Fibroblast of peridontal ligament (primary cell): ENCODE results near the gene TERT.
A peak's percentile ranks its signal among the peaks of the same experiment; 100 is the strongest.

Experiments
- DNase-seq: peaks from one replicate; pipeline ENCODE4 v3.0.0-alpha.2; 2010; ENCODE audit errors: extremely low read depth

Gene TERT

DNA sequence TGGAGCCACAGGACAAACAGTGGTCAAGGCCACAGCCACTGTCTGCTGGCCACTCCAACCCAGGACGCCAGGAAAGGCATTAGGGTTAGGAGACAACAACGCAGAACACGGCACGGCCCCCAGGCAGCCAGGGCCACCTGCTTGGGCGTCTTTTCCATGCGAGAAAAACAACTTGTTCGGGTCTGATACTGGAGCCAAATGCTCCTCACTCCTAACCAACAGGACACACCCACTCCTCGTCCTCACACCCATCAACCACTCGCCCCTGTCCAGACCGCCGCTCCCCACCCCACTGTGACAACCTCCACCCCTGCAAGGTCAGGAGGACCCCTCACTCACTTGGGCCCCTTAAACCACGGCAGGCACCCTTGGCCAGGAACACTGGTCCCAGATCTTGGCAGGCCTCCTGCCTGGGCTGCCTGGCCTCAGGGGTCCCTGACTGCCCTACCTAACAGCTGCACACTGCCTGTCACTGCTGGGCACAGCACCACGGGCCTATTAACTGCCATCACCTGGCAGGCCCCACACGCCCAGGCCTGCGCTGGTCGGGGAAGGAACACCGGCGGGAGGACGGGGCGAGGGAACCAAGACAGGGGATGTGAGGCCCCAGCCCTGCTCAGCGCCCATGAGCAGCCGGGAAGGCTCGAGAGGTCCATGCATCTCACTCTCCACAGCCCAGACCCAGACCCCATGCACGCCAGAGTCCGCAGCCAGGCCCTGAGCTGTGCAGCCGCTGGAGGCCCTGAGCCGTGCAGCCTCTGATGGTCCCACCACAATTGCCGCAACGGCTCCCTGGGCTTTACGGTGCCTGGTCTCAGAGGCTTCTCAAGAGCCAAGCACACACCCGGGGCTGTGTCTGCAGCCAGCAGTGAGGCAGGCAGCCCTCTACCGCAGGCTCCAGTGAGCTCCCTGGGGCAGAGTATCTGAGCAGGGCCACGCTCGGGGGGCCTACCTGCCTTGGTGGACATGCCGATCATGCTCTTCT, 36.3 kb upstream of the TERT start:
- DNase-seq: no peak

- DNase-seq: no peak
These were observed 35.4 kb upstream of the TERT start for GRCh38 chr5:1330146-1330846.

DNA sequence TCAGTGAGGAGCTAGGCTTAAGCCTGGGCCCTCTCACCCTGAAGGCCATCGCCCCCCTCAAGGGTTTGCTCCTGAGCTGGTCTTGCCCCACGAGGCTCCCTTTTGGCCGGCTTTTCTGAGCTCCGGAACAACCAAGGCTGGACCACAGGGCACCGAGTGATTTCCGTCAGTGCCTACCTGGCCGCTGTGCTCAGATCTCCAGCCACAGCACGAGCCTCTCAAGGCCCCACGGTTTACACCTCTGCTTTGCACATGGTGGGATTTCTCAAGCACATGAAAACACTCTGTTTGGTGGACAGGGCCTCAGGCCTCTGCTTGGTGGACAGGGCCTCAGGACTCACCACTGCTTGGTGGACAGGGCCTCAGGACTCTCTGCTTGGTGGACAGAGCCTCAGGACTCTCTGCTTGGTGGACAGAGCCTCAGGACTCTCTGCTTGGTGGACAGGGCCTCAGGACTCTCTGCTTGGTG, 34.3 kb upstream of the TERT start:
- no peak for DNase-seq

DNA sequence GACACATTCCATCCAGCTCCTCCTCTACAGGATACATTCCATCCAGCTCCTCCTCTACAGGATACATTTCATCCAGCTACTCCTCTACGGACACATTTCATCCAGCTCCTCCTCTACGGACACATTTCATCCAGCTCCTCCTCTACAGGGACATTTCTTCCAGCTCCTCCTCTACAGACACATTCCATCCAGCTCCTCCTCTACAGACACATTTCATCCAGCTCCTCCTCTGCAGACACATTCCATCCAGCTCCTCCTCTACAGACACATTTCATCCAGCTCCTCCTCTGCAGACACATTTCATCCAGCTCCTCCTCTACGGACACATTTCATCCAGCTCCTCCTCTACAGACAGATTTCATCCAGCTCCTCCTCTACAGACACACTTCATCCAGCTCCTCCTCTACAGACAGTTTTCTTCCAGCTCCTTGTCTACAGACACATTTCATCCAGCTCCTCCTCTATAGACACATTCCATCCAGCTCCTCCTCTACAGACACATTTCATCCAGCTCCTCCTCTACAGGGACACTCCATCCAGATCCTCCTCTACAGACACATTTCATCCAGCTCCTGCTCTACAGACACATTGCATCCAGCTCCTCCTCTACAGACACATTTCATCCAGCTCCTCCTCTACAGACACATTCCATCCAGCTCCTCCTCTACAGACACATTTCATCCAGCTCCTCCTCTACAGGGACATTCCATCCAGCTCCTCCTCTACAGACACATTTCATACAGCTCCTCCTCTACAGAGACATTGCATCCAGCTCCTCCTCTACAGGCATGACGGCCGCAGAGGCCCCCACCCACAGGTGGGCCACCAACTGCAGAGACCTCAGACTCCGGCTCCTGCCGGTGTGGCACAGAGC, 33.6 kb upstream of the TERT start:
- DNase-seq: peak; percentile 45

DNA sequence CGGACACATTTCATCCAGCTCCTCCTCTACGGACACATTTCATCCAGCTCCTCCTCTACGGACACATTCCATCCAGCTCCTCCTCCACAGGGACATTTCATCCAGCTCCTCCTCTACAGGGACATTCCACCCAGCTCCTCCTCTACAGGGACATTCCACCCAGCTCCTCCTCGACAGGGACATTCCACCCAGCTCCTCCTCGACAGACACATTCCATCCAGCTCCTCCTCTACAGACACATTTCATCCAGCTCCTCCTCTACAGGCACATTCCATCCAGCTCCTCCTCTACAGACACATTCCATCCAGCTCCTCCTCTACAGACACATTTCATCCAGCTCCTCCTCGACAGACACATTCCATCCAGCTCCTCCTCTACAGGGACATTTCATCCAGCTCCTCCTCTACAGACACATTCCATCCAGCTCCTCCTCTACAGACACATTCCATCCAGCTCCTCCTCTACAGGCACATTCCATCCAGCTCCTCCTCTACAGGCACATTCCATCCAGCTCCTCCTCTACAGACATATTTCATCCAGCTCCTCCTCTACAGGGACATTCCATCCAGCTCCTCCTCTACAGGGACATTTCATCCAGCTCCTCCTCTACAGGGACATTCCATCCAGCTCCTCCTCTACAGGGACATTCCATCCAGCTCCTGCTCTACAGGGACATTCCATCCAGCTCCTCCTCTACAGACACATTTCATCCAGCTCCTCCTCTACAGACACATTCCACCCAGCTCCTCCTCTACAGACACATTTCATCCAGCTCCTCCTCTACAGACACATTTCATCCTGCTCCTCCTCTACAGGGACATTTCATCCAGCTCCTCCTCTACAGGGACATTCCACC, 32.3 kb upstream of the TERT start:
- DNase-seq: peak; percentile 56

- DNase-seq: peak; percentile 3
These were observed 31.6 kb upstream of the TERT start for GRCh38 chr5:1326532-1326875.

DNA sequence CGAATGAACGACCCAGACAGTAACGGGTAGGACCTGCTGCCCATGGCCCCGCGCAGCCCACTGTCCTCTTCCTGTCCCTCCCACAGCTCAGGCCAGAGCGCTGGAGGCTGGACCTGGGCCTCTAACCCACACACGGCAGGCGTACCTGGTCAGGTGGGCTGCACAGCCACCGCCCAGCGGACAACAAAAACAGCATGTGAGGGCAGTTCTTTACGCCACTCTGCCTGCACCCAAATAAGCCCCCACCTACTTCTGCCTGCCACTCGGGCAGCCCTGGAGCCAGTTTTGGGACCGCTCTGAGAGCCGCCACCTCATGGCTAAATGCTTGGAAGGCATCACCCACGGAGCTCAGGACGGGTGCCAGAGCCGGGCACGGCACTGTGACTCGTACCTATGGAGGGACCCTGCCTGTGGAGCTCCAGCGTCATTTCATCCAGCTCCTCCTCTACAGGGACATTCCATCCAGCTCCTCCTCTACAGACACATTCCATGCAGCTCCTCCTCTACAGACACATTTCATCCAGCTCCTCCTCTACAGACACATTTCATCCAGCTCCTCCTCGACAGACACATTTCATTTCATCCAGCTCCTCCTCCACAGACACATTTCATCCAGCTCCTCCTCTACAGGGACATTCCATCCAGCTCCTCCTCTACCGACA, 31.1 kb upstream of the TERT start:
- no peak for DNase-seq

DNA sequence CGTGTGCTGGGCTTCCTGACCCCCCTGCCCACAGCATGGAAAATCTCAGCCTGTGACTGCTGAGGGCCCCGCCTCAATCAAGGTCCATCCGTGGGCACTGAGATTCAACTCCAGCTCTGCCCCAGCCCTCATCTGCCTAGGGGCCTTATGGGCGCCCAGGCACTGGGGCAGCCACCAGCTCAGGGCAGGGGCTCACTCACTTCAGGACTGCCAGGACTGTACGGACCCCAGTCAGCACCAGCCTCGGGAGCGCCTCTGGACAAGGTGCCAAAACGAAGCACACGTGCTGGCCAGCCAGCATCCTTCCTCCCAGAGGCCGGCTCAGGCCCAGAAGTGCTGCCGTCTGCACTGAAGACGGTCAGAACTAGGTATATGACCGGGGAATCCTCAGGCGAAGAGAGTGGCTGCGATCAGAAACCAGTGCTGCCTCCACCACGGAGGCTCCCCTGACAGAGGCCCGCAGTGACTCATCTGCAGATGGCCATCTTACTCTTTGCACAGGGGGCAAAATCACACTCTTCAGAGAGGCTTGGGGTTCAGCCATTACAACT, 30.4 kb upstream of the TERT start:
- DNase-seq: no peak

DNA sequence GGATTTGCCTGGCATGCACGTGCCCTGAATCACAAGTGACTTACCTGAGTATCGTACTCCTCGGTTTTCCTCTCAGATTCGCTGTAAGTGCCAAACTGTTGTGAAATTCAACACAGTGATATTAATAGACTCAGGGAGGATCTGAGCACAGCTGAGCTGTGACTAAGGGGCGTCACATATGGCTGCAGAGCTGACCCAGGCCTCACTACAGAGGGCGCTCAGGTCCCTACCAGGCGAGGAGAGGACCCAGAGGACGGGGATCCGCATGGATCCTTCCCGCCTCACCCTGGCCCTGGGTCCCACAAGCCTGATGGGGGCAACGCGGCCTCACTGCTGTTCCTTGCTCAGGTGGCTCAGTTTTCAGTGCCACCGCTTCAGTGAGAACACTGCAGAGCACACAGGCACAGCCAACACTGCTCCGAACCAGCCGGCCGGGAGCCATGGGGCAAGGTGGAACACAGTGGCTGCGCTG, 29.9 kb upstream of the TERT start:
- no peak for DNase-seq

DNA sequence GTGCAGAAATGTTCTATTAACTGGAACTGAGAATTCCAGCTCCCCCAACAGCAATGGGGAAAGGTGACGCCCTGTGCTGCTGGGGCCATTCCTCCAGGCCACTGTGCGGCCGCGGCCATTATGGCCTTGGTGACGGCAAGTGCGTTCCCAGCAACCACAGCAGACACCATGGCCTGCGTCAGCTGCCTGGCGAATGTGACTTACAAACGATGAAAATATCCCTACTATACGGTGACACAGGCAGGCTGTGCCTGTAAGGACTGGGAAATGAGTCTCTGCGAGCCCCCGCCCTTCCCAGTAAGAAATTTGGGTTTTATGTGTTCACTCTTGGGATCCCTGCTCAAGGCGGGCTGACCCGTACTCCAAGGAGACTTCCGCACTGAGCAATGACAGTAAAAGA, 29.4 kb upstream of the TERT start:
- DNase-seq: no peak

DNA sequence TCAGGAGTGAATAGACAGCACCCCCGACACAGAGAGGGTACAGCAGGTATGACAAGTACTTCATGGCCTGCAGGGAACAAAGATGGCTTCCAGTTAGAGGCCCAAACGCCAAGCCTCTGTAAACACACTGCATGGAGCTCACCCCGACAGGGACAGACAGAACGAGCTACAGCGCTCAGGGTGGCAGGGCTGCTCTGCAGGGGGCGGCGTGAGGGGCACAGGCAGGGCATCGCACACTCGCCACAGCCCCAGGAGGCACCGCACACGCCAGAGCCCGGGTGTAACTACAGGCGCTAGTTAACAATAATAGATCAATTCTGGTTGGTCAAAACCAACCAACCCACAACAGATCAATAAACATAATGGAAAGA, 28.9 kb upstream of the TERT start:
- DNase-seq: no peak

GRCh38 chr5:1322955-1323802, 28.3 kb upstream of the TERT start:
- DNase-seq: no peak

DNA sequence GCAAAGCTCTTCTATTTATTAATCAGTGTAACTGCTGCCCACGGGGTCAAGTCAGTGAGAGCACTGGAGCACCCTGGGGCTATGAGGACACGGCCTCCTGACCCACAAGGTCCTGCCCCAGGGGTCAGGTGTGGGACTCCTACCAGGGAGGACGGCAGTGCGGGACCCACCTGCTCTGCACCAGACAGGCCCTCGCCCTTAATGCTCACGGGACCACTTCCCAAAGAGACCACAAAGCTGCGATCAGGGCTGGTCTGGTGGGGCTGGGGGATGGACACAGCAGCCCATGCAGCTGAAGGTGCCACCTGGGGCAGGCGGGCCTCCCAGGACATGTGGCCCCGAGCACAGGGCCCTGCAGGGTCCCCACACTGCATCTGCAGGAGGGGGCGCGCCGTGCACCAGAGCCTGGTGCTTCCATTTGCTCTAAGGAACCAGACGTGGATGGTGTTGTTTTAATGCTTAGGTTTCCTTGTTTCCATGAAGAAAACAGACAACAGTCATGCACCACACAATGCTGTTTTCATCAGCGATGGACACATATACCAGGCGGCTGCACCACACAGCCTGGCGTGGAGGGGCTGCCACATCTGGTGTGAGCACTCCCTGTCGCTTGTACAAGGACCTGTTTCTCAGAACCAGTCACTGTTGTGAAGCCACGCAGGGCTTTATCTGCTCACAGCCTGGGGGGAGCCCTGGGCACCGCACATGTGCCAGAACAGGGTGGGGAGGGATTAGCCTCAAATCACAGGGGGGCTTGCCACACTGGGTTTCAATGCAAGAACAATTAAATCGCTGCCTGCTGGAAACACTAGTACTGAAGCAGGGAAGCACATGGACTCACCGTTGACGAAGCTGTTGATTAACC, 27.4 kb upstream of the TERT start:
- DNase-seq: no peak

- no peak for DNase-seq
These were observed 26.7 kb upstream of the TERT start for GRCh38 chr5:1321576-1321975.

GRCh38 chr5:1320436-1321344, 25.8 kb upstream of the TERT start:
- DNase-seq: no peak

DNA sequence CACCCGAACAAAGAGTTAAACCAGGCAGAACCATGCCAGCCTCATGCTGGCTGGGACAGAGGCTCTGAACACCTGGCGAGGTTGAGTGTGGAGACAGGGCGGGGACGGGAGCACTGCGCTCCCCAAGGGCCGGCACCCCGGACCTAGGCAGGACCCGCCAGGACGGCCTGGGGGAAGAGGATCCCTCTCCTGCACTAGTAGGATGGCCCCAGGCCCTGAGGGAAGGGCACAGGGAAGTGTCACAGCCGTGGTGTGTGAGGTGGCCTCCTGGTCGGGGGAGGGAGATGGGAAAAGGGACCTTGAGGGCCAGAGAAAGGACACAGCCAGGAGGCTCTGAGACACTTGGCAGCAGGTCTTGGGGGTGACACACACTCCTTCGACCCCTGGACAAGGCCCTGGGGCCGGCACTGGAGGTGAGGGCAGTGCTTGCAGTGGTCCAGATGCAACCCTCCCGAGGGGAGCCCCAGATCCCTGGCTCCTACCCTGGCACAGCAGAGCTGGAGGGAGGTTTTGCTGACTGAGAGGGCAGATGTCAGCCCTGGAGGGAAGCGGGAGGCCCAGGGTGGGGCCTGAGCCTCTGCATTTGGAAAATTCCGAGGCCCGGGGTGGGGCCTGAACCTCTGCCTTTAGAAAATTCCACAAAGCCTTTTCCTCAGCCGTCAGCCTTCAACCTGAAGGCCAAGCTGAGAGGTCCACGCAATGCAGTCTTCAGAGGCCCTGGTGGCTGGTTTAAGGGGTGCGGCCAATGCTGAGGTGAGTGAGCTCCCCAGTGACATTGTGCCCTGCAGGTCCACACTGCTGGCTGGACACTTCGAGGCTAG, 24.8 kb upstream of the TERT start:
- DNase-seq: no peak
